ENCODE measurements around the gene PRR11.

Gene PRR11

DNA sequence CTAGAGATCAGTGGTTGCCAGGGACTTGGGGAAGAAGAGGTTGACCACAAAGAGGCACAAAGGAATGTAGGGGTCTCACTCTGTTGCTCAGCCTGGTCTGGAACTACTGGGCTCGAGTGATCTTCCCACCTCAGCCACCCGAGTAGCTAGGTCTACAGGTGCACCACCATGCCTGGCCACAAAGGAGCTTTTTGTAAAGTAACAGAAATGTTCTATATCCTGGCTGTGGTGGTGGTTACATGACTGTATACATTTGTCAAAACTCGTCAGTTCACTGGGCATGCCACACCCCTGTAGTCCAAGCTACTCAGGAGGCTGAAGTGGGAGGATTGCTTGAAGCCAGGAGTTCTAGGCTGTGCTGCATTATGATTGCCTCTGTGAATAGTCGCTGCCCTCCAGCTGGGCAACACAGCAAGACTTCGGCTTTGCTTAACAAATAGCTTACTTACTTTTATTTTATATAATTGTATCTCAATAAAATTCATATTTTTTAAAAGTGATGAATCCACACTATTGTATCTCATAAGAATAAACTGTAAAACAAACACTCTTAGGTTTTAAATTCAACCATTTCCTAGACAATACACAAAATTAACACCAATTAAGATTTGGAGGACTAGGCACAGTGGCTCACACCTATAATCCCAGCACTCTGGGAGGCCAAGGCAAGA lies 5.6 kb upstream of the PRR11 start:
- H3K27ac ChIP-seq, result peak overlapping the region; percentile 58
- POLR2A ChIA-PET (ENCODE audit: low non-redundant PET), result interaction anchor here (0.6 kb wide), 2 partner anchors 12 to 414 kb away, joined by 3 to 10 read pairs; no protein-coding TSS in a partner anchor
- TF ChIP-seq CTCF (conservative IDR thresholded peaks at IDR 0.05; ENCODE audit: low read depth), result no peak
- CTCF ChIA-PET, result interaction anchor here (0.6 kb wide), 1 partner anchor 565 kb away, joined by 3 read pairs; no protein-coding TSS in a partner anchor
- no peak for DNase-seq (ENCODE audit: low spot score)

- CTCF ChIA-PET, result no interaction called here
- TF ChIP-seq CTCF (conservative IDR thresholded peaks at IDR 0.05; ENCODE audit: low read depth), result no peak
- H3K27ac ChIP-seq, result no peak overlapping the region
- POLR2A ChIA-PET (ENCODE audit: low non-redundant PET), result no interaction called here
- no peak for DNase-seq (ENCODE audit: low spot score)
Observed at GRCh38 chr17:59151006-59151405, 4.5 kb upstream of the PRR11 start.

- no peak for TF ChIP-seq CTCF (conservative IDR thresholded peaks at IDR 0.05; ENCODE audit: low read depth)
- H3K27ac ChIP-seq, result no peak overlapping the region
- POLR2A ChIA-PET (ENCODE audit: low non-redundant PET), result no interaction called here
- CTCF ChIA-PET, result no interaction called here
- DNase-seq (ENCODE audit: low spot score), result no peak
Observed at GRCh38 chr17:59151591-59151990, 4.0 kb upstream of the PRR11 start.

- TF ChIP-seq CTCF (conservative IDR thresholded peaks at IDR 0.05; ENCODE audit: low read depth), result no peak
- no peak overlapping the region for H3K27ac ChIP-seq
- no peak for DNase-seq (ENCODE audit: low spot score)
- POLR2A ChIA-PET (ENCODE audit: low non-redundant PET), result no interaction called here
- CTCF ChIA-PET, result no interaction called here
Observed at GRCh38 chr17:59152925-59153324, 2.6 kb upstream of the PRR11 start.

- TF ChIP-seq CTCF (conservative IDR thresholded peaks at IDR 0.05; ENCODE audit: low read depth), result no peak
- CTCF ChIA-PET, result no interaction called here
- POLR2A ChIA-PET (ENCODE audit: low non-redundant PET), result interaction anchor here (1.6 kb wide), 1 partner anchor 48 kb away, joined by 5 read pairs; the partner anchor contains the start of gene TRIM37
- peak overlapping the region; percentile 98 for H3K27ac ChIP-seq
- DNase-seq (ENCODE audit: low spot score), result peak; percentile 13
Observed at GRCh38 chr17:59154292-59154720, 1.2 kb upstream of the PRR11 start.

DNA sequence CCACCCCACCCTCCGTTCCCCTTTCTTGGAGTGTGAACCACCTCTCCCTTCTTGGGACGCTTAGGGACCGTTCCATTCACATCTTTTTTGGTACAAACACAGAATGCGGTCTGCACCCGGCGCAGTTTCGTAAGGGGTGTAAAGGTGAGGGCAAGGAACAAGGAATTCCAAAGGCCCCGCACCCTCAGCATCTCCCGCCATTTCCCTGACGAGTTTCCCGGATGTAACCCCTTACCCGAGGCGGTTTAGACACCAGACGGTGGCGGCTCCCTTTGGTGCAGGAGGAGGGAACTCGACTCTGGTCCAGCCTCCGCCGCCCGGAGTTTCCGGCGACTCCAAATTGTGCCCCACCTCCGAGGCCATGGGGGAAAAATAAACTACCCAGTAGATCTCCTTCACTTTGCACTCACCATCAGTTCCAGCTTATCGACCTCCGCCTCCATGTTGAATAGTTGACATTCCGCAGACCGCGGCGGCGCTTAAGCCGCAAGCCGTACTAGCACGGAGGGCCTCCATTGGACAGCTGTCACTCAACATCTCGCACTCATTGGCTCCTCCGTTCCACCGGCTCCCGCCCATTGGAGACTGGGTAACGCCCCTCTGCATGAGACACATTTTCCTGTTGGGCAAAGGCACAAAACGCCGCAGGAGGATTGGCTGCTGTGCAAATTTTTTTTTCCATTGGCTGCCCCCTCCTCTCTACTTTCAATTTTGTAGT lies 666 bp upstream of the PRR11 start, which contains the start of gene SKA2:
TSS of gene SKA2 (minus strand) at position 466 of the 718 bp plus-strand sequence. CDS start at position 443, 23 bp downstream.
- ChIA-PET CTCF (interaction anchor here (0.6 kb wide), 1 partner anchor 378 kb away, joined by 5 read pairs; no protein-coding TSS in a partner anchor), POLR2A (ENCODE audit: low non-redundant PET) (interaction anchor here (1.6 kb wide), 1 partner anchor 48 kb away, joined by 5 read pairs; the partner anchor contains the start of gene TRIM37)
- DNase-seq (ENCODE audit: low spot score), result peak; percentile 93
- peak within 1 kb of the TSS; percentile 98 for H3K27ac ChIP-seq
- no peak for TF ChIP-seq CTCF (conservative IDR thresholded peaks at IDR 0.05; ENCODE audit: low read depth)
